NCI-H526 (cell line): ENCODE measurements around the gene SMARCA4.
"Not testable (repeated sequence)": the region's sequence is repeated elsewhere in the genome, so short reads cannot be mapped to it uniquely, and the experiment has no call there.

Experiments used
- DNase-seq, 2 experiments: peaks; one replicate each; lab custom pipeline; 2025; lab: John Stamatoyannopoulos, UW

Gene SMARCA4

DNA sequence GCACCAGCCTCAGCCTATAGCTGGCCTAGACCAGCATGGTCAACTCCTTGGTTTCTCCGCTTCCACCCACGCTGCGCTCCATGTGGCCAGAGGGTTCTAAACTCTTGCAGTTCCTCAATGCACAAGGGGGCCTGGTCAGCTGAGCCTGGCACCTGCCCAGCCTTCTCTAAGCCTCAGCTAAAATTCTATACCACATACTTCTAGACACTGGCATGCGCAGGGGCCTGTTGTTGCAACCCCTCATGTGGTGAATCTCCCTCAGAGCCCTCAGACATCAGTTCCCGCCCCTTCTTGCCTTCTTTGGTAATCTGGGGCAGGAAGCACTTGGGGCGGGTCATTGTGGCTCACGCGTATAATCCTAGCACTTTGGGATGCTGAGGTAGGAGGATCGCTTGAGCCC lies 108.7 kb downstream of the SMARCA4 start:
- peak in 1 of 2 experiments; percentile 3 for DNase-seq

DNA sequence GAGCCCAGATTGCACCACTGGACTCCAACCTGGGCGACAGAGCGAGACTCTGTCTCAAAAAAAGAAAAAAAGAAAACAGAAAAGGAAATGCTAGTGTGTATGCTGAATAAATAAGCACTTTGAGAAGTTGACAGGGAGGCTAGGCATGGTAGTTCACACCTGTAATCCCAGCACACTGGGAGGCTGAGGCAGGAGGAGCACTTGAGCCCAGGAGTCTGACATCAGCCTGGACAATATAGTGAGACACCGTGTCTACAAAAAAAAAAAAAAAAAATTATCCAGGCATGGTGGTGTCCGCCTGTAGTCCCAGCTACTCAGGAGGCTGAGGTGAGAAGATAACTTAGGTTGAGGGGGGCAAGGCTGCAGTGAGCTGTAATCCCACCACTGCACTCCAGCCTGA lies 109.3 kb downstream of the SMARCA4 start:
- no peak for DNase-seq

DNA sequence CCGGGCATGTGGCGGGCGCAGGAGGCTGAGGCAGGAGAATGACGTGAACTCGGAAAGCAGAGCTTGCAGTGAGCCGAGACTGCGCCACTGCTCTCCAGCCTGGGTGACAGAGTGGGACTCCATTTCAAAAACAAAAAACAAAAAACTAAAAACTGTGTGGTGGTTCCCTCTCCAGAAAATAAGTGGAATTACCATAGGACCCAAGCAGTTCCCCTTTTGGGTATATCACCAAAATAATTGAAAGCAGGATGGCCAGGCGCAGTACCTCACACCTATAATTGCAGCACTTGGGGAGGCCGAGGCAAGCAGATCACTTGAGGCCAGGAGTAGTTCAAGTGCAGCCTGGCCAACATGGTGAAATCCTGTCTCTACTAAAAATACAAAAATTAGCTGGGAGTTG lies 112.7 kb downstream of the SMARCA4 start:
- no peak for DNase-seq

DNA sequence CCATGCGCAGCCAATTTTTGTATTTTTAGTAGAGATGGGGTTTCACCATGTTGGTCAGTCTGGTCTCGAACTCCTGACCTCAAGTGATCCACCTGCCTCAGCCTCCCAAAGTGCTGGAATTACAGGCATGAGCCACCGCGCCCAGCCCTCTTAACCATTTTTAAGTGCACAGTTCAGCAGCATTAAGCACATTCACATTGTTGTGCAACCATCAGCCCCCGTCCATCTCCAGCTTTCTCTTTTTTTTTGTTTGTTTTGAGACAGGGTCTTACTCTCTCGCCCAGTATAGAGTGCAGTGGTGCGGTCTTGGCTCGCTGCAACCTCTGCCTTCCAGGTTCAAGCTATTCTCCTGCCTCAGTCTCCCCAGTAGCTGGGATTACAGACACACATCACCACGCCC lies 116.0 kb downstream of the SMARCA4 start:
- not testable (repeated sequence) for DNase-seq

DNA sequence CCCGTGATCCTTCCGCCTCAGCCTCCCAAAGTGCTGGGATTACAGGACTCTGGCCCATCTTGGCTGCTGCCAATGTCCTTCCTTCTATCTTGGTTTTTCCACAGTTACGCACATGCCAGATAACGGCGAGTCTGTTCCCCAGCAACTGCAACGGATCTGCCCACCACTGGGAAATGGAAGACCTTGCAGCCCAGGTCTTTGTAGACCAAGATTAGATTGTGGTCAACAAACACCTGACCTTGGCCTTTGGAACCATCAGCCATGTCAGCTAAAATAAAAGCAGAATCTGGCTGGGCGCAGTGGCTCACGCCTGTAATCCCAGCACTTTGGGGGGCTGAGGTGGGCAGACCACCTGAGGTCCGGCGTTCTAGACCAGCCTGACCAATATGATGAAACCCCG lies 118.1 kb downstream of the SMARCA4 start:
- DNase-seq: no peak

DNA sequence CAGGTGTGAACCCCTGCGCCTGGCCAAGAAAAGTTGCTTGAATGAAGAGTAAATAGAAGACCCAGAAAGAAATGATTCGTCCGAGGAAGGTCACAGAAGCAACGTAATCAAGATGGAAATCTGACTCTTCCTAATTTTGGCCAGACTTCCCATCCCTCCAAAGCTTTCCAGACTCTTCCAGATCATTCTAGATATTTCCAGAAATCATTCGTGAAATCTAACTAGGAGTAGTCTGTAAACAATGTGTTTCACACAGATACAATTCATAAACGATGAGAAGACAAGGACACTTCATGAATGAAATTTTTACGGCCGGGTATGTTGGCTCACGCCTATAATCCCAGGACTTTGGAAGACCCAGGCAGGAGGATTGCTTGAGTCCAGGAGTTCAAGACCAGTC lies 119.2 kb downstream of the SMARCA4 start:
- DNase-seq: no peak

DNA sequence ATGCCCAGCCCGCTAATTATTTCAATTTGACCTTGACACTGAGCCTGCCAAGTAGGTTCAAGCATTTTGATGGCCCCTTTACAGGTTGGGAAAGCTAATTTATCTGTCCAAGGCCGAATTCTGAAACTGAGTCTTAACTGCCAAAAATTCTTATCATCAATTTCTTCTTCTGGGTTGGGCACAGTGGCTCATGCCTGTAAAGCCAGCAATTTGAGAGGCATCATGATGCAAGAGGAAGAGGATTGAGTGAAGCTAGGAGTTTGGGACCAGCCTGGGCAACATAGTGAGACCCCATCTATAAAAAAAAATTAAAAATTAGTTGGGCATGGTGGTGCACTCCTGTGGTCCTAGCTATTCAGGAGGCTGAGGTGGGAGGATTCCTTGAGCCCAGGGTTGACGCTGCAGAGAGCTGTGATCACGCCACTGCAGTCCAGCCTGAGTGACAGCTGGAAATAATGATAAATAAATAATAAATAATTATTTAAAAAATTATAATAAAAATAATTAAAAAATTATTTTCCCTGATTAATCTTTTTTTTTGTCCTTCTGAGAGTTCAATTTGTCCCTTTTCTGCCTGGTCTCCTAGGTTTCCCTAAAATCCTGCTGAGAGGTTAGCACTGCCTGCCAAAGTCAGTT lies 127.2 kb downstream of the SMARCA4 start:
- DNase-seq: no peak

DNA sequence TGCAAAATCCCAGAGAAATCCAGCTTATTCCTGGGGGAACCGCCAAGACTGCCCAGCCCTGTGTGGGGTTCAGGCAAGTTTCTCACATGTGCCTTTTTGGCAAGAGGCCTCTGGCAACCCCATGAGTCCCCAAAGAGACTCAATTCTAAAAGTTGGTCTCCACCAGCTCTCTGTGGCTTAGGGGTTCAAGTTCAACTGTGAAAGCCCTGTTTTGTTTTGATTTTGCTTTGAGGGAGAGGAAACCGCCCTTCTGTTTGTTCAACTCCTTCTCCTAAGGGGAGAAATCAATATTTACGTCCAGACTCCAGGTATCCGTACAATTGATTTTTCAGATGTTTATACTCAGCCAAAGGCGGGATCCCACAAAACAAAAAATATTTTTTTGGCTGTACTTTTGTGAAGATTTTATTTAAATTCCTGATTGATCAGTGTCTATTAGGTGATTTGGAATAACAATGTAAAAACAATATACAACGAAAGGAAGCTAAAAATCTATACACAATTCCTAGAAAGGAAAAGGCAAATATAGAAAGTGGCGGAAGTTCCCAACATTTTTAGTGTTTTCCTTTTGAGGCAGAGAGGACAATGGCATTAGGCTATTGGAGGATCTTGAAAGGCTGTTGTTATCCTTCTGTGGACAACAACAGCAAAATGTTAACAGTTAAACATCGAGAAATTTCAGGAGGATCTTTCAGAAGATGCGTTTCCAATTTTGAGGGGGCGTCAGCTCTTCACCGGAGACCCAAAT lies 127.8 kb downstream of the SMARCA4 start:
- DNase-seq: no peak

DNA sequence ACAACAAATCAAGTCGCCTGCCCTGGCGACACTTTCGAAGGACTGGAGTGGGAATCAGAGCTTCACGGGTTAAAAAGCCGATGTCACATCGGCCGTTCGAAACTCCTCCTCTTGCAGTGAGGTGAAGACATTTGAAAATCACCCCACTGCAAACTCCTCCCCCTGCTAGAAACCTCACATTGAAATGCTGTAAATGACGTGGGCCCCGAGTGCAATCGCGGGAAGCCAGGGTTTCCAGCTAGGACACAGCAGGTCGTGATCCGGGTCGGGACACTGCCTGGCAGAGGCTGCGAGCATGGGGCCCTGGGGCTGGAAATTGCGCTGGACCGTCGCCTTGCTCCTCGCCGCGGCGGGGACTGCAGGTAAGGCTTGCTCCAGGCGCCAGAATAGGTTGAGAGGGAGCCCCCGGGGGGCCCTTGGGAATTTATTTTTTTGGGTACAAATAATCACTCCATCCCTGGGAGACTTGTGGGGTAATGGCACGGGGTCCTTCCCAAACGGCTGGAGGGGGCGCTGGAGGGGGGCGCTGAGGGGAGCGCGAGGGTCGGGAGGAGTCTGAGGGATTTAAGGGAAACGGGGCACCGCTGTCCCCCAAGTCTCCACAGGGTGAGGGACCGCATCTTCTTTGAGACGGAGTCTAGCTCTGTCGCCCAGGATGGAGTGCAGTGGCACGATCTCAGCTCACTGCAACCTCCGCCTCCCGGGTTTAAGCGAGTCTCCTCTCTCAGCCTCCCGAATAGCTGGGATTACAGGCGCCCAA lies 128.6 kb downstream of the SMARCA4 start, which contains the start of gene LDLR:
Gene LDLR (plus strand): TSS at position 210 of the 760 bp plus-strand sequence. CDS start 86 bp downstream, at position 296.
- DNase-seq: peak; percentile 84 to 93

DNA sequence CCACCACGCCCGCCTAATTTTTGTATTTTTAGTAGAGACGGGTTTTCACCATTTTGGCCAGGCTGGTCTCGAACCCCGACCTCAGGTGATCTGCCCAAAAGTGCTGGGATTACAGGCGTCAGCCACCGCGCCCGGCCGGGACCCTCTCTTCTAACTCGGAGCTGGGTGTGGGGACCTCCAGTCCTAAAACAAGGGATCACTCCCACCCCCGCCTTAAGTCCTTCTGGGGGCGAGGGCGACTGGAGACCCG lies 129.1 kb downstream of the SMARCA4 start:
- not testable (repeated sequence) for DNase-seq

DNA sequence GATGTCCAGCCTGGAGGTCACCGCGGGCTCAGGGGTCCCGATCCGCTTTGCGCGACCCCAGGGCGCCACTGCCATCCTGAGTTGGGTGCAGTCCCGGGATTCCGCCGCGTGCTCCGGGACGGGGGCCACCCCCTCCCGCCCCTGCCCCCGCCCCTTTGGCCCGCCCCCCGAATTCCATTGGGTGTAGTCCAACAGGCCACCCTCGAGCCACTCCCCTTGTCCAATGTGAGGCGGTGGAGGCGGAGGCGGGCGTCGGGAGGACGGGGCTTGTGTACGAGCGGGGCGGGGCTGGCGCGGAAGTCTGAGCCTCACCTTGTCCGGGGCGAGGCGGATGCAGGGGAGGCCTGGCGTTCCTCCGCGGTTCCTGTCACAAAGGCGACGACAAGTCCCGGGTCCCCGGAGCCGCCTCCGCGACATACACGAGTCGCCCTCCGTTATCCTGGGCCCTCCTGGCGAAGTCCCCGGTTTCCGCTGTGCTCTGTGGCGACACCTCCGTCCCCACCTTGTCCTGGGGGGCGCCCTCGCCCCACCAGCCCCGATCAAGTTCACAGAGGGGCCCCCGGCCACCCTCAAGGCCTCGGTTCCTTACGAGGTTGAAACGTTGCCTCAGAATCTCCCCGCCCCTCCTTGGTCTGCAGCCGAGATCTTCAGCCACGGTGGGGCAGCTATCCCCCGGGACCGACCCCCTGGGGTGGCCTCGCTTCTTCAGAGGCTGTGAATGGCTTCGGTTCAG lies 129.6 kb downstream of the SMARCA4 start:
- peak; percentile 85 to 95 for DNase-seq

DNA sequence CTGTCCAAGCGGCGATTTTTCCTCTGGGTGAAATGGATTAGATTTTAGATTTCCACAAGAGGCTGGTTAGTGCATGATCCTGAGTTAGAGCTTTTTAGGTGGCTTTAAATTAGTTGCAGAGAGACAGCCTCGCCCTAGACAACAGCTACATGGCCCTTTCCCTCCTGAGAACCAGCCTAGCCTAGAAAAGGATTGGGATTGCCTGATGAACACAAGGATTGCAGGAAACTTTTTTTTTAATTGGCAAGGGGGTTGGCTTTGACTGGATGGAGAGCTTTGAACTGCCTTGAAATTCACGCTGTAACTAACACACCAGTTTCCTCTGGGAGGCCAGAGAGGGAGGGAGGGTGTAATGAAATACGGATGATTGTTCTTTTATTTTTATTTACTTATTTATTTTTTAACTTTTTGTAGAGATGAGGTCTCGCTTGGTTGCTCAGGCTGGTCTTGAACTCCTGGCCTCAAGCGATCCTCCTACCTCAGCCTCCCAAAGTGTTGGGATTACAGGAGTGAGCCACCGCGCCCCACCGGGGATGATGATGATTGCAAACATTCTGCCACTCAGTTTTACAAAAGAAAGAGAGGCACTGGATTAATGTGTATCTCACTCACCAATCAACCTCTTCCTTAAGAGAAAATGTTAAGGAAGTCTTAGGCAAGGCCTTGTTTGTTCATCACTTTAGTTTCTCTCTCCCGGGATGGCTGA lies 130.3 kb downstream of the SMARCA4 start:
- no peak for DNase-seq

DNA sequence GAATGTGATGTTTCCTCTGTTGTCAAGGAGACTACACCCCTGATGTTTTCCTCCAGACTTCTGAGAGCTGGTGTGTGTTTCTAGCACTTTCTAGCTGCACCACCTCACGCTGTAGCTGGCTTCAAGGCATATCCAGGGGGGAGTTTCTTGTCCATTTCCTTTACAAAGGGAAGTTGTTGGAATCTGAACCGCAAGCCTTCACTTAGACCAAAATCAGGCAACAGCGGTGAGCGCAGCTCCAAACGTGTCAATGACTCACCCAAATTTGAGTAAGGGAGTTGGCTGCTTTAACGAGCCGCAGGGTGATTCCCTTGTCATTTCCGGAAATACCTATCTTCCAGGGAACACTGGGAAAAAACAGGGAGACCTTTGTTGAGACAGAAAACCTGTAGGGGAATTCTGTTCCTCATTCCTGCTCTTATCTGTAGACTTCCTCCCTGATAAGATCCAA lies 130.9 kb downstream of the SMARCA4 start:
- DNase-seq: peak; percentile 15 to 26

DNA sequence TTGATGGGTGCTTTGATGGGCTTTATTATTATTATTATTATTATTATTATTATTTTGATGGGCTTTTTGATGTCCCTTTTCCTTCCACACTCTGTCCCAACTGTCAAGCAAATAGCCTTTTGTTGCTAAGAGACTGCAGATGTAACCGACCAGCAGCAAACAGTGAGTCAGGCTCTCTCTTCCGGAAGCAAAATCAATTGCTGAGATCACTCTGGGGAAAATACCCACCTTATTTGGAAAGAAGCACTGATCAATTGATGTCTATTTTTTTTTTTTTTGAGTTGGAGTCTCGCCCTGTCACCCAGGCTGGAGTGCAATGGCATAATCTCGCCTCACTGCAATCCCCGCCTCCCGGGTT lies 131.3 kb downstream of the SMARCA4 start:
- no peak for DNase-seq

DNA sequence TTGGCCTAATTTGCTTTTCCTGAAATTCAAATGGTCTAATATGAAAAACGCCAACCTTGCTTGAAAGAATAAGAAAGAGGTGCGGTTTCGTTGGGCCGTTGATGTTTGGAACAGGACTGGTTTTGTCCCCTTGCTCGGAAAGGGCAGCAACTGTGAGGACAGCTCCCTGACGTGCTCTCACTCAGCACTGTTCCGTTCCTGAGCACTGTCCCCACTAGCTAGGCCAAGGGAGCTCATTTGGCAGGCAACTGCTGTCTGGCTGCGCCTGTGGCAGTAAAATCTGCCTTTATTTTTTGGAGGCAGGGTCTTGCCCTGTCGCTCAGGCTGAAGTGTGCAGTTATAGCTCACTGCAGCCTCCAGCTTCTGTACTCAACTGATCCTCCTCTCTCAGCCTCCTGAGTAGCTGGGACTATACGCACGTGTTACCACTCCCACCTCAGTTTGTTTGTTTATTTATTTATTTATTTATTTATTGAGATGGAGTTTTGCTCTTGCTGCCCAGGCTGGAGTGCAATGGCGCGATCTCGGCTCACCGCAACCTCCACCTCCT lies 132.9 kb downstream of the SMARCA4 start:
- no peak for DNase-seq

DNA sequence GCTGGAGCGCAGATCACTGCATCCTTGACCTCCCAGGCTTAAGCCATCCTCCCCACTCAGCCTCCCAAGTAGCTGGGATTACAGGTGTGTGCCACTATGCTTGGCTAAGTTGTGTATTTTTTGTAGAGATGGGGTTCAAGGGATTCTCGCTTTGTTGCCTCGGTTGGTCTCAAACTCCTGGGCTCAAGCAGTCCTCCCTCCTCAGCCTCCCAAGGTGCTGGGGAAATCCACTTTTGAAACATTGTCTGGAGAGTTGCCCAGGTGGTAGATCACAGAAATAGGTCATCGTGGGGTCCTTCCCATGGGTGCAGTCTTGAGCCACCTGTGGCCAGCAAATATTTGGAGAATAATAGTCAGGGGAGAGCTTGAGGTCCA lies 133.7 kb downstream of the SMARCA4 start:
- DNase-seq: no peak

DNA sequence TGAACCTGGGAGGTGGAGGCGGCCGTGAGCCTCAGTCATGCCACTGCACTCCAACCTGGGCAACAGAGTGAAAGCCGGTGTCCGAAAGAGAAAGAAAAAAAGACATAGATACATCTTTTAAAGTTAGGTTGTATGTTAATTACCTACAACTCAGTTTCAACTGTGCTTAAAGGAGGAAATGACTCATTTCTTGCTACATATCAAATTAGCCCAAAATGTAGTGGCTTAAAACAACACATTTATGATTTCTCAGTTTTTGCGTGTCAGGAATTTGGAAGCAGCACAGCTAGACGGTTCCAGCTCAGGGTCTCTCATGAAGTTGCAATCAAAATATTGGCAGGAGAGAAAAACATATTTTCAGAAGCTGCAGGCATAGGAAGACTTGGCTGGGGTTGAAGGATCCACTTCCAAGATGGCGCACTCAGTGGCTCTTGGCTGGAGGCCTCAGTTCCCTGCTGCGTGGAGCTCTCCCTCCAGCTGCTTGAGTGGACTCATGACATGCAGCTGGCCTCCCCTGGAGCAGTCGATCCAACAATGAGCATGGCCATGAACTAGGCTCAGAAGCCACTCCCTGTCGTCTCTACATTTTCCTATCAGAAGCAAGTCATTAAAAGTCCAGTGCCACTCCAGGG lies 135.5 kb downstream of the SMARCA4 start:
- DNase-seq: no peak

DNA sequence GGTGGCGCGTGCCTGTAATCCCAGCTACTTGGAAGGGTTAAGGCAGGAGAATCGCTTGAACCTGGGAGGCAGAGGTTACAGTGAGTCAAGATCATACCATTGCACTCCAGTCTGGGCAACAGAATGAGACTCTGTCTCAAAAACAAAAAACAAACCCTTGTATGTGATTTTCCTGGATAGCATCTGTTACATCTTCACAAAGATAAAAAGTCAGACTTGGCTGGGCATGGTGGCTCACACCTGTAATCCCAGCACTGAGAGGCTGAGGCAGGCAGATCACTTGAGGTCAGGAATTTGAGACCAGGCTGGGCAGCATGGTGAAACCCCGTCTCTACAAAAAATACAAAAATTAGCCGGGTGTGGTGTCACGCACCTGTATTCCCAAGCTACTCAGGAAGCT lies 136.5 kb downstream of the SMARCA4 start:
- not testable (repeated sequence) for DNase-seq

DNA sequence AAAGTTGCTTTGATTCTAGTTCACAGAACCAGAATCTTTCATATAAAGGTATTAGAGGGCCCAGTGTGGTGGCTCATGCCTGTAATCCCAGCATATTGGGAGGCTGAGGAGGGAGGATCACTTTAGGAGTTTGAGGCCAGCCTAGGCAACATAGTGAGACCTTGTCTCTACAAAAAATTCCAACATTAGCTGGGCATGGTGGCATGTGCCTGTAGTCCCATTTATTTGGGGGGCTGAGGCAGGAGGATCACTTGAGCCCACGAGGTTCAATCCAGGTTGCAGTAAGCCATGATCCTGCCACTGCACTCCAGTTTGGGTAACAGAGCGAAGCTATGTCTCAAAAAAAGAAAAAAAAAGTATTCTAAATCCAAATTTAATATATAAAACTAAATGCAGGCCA lies 137.5 kb downstream of the SMARCA4 start:
- DNase-seq: no peak

DNA sequence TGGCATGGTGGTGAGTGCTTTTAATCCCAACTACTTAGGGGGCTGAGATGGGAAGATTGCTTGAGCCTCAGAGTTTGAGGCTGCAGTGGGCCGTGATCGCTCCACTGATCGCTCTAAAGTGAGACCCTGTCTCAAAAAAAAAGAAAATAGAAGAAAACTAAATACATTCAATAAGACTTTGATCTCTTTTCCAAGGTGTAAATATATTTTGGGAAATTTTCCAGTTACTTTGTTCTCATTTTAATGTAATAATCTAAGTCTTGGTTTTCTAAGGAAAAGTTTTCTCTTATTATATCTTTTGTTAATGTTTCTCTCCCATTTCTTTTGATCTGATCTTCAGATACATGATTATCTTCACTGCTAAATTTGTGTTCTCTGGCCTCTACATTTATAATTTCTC lies 138.0 kb downstream of the SMARCA4 start:
- DNase-seq: no peak

DNA sequence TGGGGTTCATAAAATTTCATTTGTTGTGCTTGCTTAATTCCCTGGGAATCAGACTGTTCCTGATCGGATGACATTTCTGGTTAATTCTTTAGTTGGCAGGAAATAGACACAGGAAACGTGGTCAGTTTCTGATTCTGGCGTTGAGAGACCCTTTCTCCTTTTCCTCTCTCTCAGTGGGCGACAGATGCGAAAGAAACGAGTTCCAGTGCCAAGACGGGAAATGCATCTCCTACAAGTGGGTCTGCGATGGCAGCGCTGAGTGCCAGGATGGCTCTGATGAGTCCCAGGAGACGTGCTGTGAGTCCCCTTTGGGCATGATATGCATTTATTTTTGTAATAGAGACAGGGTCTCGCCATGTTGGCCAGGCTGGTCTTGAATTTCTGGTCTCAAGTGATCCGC lies 139.2 kb downstream of the SMARCA4 start:
- no peak for DNase-seq
